K562 (cell line): ENCODE data around the gene GAA. TPM values are rescaled to one million over a fixed set of nuclear protein-coding genes. Genes with fewer than 3 reads are reported as not detected.

Experiments
- ATAC-seq: fragments of 200-7000 bp; cut with Tn5 transposase; 3 replicates; pipeline ENCODE4 v1.9.1; 2020; ENCODE audit warnings: moderate library complexity
- BruUV-seq: library from RNA; stranded (reverse); fragments of 400-500 nt; replicated peaks from 2 replicates; lab custom pipeline; 2021; lab: Mats Ljungman, UMichigan
- CTCF ChIA-PET: fragments of 300-600 bp; formaldehyde crosslinking; extraction: SDS; loops from one replicate; lab custom pipeline; 2021; ENCODE audit warnings: low intra/inter-chr PET ratio; lab: Yijun Ruan, JAX
- POLR2A ChIA-PET: fragments of 300-600, 350-650 bp; sonication (Branson Sonifier 250); formaldehyde crosslinking; extraction: SDS; loops from one replicate; lab custom pipeline; 2021; ENCODE audit warnings: antibody characterized with exemption, inconsistent platforms; lab: Yijun Ruan, JAX
- DNase-seq, 4 experiments: peaks; one replicate each; pipeline versions ENCODE4 v3.0.0 to v3.0.0-alpha.2; 2011 to 2018; ENCODE audit warnings: low spot score in 3 of 4, mixed read lengths in 3 of 4; ENCODE audit errors: extremely low read depth in 1 of 4
- FAIRE-seq: peaks from 2 replicates; lab custom pipeline; 2011; peaks lifted over from hg19 to GRCh38; lab: Jason Lieb, UNC
- H2AFZ ChIP-seq: 2 replicates; pipeline ENCODE4 v1.6.0; 2011; ENCODE audit warnings: low read depth, low read length, control low read depth, inconsistent platforms
- H3K27ac ChIP-seq: fragments of 200-600 bp; 3 replicates; pipeline ENCODE4 v1.8.0; 2011; ENCODE audit warnings: low read depth, mild to moderate bottlenecking, control low read depth, inconsistent platforms, low read length, moderate library complexity, mixed read lengths; ENCODE audit errors: extremely low read depth
- H3K27me3 ChIP-seq, 2 experiments: fragments of 300-600 bp in 1 of 2; 2 replicates in 1 of 2; 3 replicates in 1 of 2; pipeline versions ENCODE4 v1.6.0 to v1.8.0; 2011; ENCODE audit warnings: inconsistent platforms in 2 of 2, low read length in 2 of 2, mild to moderate bottlenecking in 1 of 2, mixed read lengths in 1 of 2, moderate library complexity in 1 of 2; ENCODE audit not compliant: control insufficient read depth in 2 of 2, insufficient read depth in 2 of 2
- H3K36me3 ChIP-seq: fragments of 300-600 bp; 3 replicates; pipeline ENCODE4 v1.8.0; 2011; ENCODE audit warnings: mild to moderate bottlenecking, low read length, inconsistent platforms; ENCODE audit not compliant: control insufficient read depth, insufficient read depth
- H3K4me1 ChIP-seq, 2 experiments: fragments of 200-600 bp in 1 of 2; replicated peaks in 1 of 2; 2 replicates in 1 of 2; 3 replicates in 1 of 2; pipeline versions ENCODE4 v1.5.1 to v1.8.0; 2011; ENCODE audit warnings: inconsistent platforms in 2 of 2, low read length in 2 of 2, mild to moderate bottlenecking in 1 of 2, mixed read lengths in 1 of 2, moderate library complexity in 1 of 2; ENCODE audit not compliant: control insufficient read depth in 2 of 2, insufficient read depth in 2 of 2
- H3K4me2 ChIP-seq: 2 replicates; pipeline ENCODE4 v1.6.1; 2011; ENCODE audit warnings: low read length, control low read depth, inconsistent platforms, mixed read lengths; ENCODE audit not compliant: insufficient read depth
- H3K4me3 ChIP-seq: fragments of 200-600 bp; sonication (generic), shearing (Covaris generic); 2 replicates; pipeline ENCODE4 v1.5.1; 2016; ENCODE audit warnings: control low read depth, inconsistent platforms
- H3K79me2 ChIP-seq: fragments of 200-600 bp; 3 replicates; pipeline ENCODE4 v1.8.0; 2011; ENCODE audit warnings: low read length, inconsistent platforms; ENCODE audit not compliant: control insufficient read depth, insufficient read depth
- H3K9ac ChIP-seq, 2 experiments: 2 replicates each; pipeline versions ENCODE4 v1.6.0 to v1.6.1; 2011; ENCODE audit warnings: low read depth in 2 of 2, low read length in 2 of 2, control low read depth in 1 of 2, inconsistent platforms in 1 of 2, mild to moderate bottlenecking in 1 of 2, mixed read lengths in 1 of 2; ENCODE audit not compliant: insufficient read depth in 1 of 2
- H3K9me1 ChIP-seq: one replicate; pipeline ENCODE4 v1.6.0; 2011; ENCODE audit warnings: inconsistent platforms, mild to moderate bottlenecking, low read length, moderate library complexity; ENCODE audit not compliant: control insufficient read depth, insufficient read depth
- H3K9me3 ChIP-seq: replicated peaks from 2 replicates; pipeline ENCODE4 v1.5.1; 2011; ENCODE audit warnings: low read depth, low read length, inconsistent platforms; ENCODE audit not compliant: control insufficient read depth, insufficient read depth
- H4K20me1 ChIP-seq: replicated peaks from 2 replicates; pipeline ENCODE4 v1.6.1; 2011; ENCODE audit warnings: low read length, inconsistent platforms, mixed read lengths; ENCODE audit not compliant: control insufficient read depth, insufficient read depth
- BRD4 ChIP-seq: fragments of 200-600 bp; sonication (generic); IDR thresholded peaks from 2 replicates; pipeline ENCODE4 v1.6.1; 2017; ENCODE audit warnings: inconsistent platforms
- CHAMP1 ChIP-seq: fragments of 450-650 bp; IDR thresholded peaks from 2 replicates; pipeline ENCODE4 v1.6.1; 2016; ENCODE audit warnings: mild to moderate bottlenecking
- EZH2 ChIP-seq: IDR thresholded peaks from 2 replicates; pipeline ENCODE4 v1.6.1; 2012; ENCODE audit warnings: low read depth, mild to moderate bottlenecking, inconsistent platforms, low read length, borderline replicate concordance
- FOXJ2 ChIP-seq: fragments of 200-800 bp; sonication (Bioruptor generic); IDR thresholded peaks from 2 replicates; pipeline ENCODE4 v1.6.1; 2016; ENCODE audit warnings: missing genetic modification characterization, missing compliant biosample characterization
- FOXP1 ChIP-seq: sonication (generic); formaldehyde crosslinking; IDR thresholded peaks from 2 replicates; pipeline ENCODE4 v1.8.0; 2022; ENCODE audit warnings: mild to moderate bottlenecking, missing genetic modification reagents
- KLF6 ChIP-seq: fragments of 250-450 bp; sonication (Bioruptor Pico); IDR thresholded peaks from 2 replicates; pipeline ENCODE4 v1.4.0; 2020; ENCODE audit warnings: mild to moderate bottlenecking, moderate library complexity, borderline replicate concordance
- LEF1 ChIP-seq: fragments of 450-650 bp; IDR thresholded peaks from 2 replicates; pipeline ENCODE4 v1.6.1; 2016; ENCODE audit warnings: mild to moderate bottlenecking
- NCOA2 ChIP-seq, 2 experiments: fragments of 450-650 bp; IDR thresholded peaks; 2 replicates each; pipeline ENCODE4 v1.6.1; 2018; ENCODE audit warnings: mild to moderate bottlenecking in 2 of 2, moderate library complexity in 1 of 2; ENCODE audit not compliant: partially characterized antibody in 2 of 2
- RBBP5 ChIP-seq: fragments of 200-600 bp; sonication (generic); IDR thresholded peaks from 2 replicates; pipeline ENCODE4 v1.6.1; 2012; ENCODE audit warnings: borderline replicate concordance, mild to moderate bottlenecking, low read length, control low read depth, inconsistent platforms; ENCODE audit not compliant: insufficient read depth, poor library complexity, severe bottlenecking
- RFX1 ChIP-seq: fragments of 450-650 bp; IDR thresholded peaks from 2 replicates; pipeline ENCODE4 v1.6.1; 2016; ENCODE audit warnings: mild to moderate bottlenecking, moderate library complexity
- SAFB2 ChIP-seq: fragments of 200-400 bp; formaldehyde crosslinking; IDR thresholded peaks from 2 replicates; pipeline ENCODE4 v1.6.1; 2018; ENCODE audit warnings: borderline replicate concordance, low read length, low read depth, moderate library complexity; ENCODE audit not compliant: severe bottlenecking
- SLC30A9 ChIP-seq: fragments of 250-450 bp; sonication (Bioruptor Pico); IDR thresholded peaks from 2 replicates; pipeline ENCODE4 v1.8.0; 2022; ENCODE audit warnings: mild to moderate bottlenecking, moderate library complexity
- ZMIZ1 ChIP-seq, 2 experiments: fragments of 150-350 bp in 1 of 2; IDR thresholded peaks; 2 replicates each; pipeline ENCODE4 v1.6.1; 2012 to 2016; ENCODE audit warnings: low read depth in 2 of 2, low read length in 2 of 2, mild to moderate bottlenecking in 1 of 2, moderate library complexity in 1 of 2
- ZNF274 ChIP-seq: IDR thresholded peaks from 2 replicates; pipeline ENCODE4 v1.6.1; 2011; ENCODE audit warnings: low read depth, mild to moderate bottlenecking, low read length, moderate library complexity, borderline replicate concordance
- WGBS: fragments of 100-300 bp; shearing (Covaris generic); methylation state at CpG from one replicate; pipeline ENCODE4 v1.1.6; 2016; ENCODE audit warnings: low coverage, mixed read lengths; ENCODE audit not compliant: insufficient coverage; ENCODE audit errors: missing lambda C conversion rate; 5-methylcytosine and 5-hydroxymethylcytosine counted together
- in situ Hi-C: fragments of 300-500 bp; cut with MboI; formaldehyde crosslinking; loops from 4 replicates; pipeline ENCODE4 v1.15.0; 2018; ENCODE audit warnings: inconsistent platforms, mixed read lengths
- intact Hi-C: fragments of 100-400 bp; cut with micrococcal nuclease; formaldehyde crosslinking; loops from 2 replicates; pipeline ENCODE4 v1.14.2; 2022
- polyA plus RNA-seq, 8 experiments: library from polyadenylated mRNA; depleted of rRNA in 4 of 8; stranded (reverse) in 5 of 8; unstranded in 3 of 8; fragments of >200 nt; fragmentation: Nextera tagmentation in 2 of 8; fragmentation: Illumina TruSeq in 1 of 8; extraction: Ambion mirVana in 2 of 8; extraction: Trizol in 1 of 8; gene quantifications; 2 replicates each; pipeline versions ENCODE4 v1.2.1 to v1.2.3, GENCODE V29; 2011 to 2014; ENCODE audit warnings: inconsistent platforms in 1 of 8, missing spikeins in 1 of 8
- total RNA-seq, 7 experiments: library from RNA; depleted of rRNA in 6 of 7; stranded (reverse); fragments of >200 nt in 6 of 7; fragmentation: Illumina TruSeq in 2 of 7; extraction: Trizol in 2 of 7; gene quantifications; 2 replicates each; pipeline versions ENCODE4 v1.2.1 to v1.2.3, GENCODE V29; 2011 to 2021; ENCODE audit warnings: low replicate concordance in 1 of 7
- TF ChIP-seq, protein P1 (sequence below), 2 experiments: fragments of 450-650 bp in 1 of 2; sonication (generic) in 1 of 2; formaldehyde crosslinking; conservative IDR thresholded peaks; 2 replicates each; pipeline versions ENCODE4 v1.4.0 to v1.8.1; 2020 to 2022; ENCODE audit warnings: mild to moderate bottlenecking in 1 of 2, missing genetic modification reagents in 1 of 2

GAA gene
- total and polyA plus RNA-seq, 9 of the 15 experiments (the other 6 are each of a cell fraction or from before 2014, with no cell fraction given) = 0.15 to 6.4 (median 1.7) TPM

DNA sequence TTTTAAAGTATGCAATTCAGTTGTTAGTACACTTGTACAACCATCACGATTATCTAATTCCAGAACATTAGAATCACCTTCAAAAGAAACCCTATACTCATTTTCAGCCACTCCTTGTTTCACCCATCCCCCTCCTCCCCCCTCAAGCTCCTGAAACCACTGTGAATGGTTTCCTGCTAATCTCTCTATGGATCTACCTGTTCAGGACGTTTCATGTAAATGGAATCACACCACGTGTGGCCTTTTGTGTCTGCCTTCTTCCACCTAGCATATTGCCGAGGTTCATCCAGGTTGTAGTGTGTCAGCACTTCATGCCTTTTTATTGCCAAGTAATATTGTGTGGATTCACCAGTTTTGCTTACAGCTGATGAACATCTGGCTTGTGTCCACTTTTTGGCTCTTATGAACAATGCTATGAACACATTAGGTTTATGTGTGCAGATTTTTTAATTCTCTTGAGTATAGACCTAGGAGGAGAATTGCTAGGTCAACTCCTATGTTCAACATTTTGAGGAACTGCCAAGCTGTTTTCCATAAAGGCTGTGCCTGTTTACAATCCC, 27.7 kb downstream of the GAA start:
- TF ChIP-seq ZMIZ1 (IDR thresholded peaks at IDR 0.05; ENCODE audit: low read depth in 2 of 2, low read length in 2 of 2) (no peak), FOXP1 (CRISPR knock-in tag) (no peak), KLF6 (CRISPR knock-in tag) (no peak), EZH2 (no peak), ZNF274 (no peak), NCOA2 (IDR thresholded peaks at IDR 0.05; ENCODE audit: partially characterized antibody in 2 of 2) (no peak), FOXJ2 (tag) (no peak), RFX1 (no peak), BRD4 (no peak), SLC30A9 (no peak), LEF1 (no peak), CHAMP1 (no peak), SAFB2 (no peak), RBBP5 (no peak)
- TF ChIP-seq, protein P1, sequence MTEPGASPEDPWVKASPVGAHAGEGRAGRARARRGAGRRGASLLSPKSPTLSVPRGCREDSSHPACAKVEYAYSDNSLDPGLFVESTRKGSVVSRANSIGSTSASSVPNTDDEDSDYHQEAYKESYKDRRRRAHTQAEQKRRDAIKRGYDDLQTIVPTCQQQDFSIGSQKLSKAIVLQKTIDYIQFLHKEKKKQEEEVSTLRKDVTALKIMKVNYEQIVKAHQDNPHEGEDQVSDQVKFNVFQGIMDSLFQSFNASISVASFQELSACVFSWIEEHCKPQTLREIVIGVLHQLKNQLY (CRISPR knock-in tag; conservative IDR thresholded peaks at IDR 0.05) = no peak
- BruUV-seq = no TSS peak
- Histone ChIP-seq H3K9ac (no peak overlapping the region), H3K9me3 (no peaks in the 10 kb centered on the region), H3K27me3 (peaks cover 16 to 21% of the 10 kb centered on the region in 2 experiments; a peak in 4 of 5 replicates), H3K79me2 (no peaks in the 10 kb centered on the region), H3K4me3 (no peak overlapping the region), H3K27ac (no peak overlapping the region), H4K20me1 (0 out of 2 replicates have a peak, but pooled peaks cover 3% of the 10 kb centered on the region), H3K4me2 (no peak overlapping the region), H3K4me1 (no peaks in the 10 kb centered on the region), H2AFZ (no peak overlapping the region), H3K9me1 (no peaks in the 10 kb centered on the region), H3K36me3 (peaks cover 13% of the 10 kb centered on the region; the same call in 2 of the 3 replicates)
- ChIA-PET CTCF (no interaction called here), POLR2A (interaction anchor here (0.5 to 3.0 kb wide), 4 partner anchors 13 to 71 kb away, joined by 3 to 24 read pairs (median 4); no protein-coding TSS in a partner anchor)
- ATAC-seq = no peak
- in situ Hi-C loops (no loop called here), intact Hi-C loops (loop anchor here (5.0 kb wide), 1 partner anchor 122 kb away; no protein-coding TSS in a partner anchor)
- WGBS = 3% methylated on average over 4 of the region's 4 CpGs
- no peak for FAIRE-seq
- DNase-seq = no peak
